A172 (cell line): Measurements from ENCODE around the gene LCE2A. TPM values are rescaled to one million over a fixed set of nuclear protein-coding genes. Genes with fewer than 3 reads are reported as not detected.
"Not testable (repeated sequence)": the region's sequence is repeated elsewhere in the genome, so short reads cannot be mapped to it uniquely, and the experiment has no call there.

Experiments used
- DNase-seq: peaks from one replicate; pipeline ENCODE4 v3.0.0-alpha.2; 2015; ENCODE audit warnings: low spot score
- total RNA-seq: library from RNA; depleted of rRNA; stranded (reverse); fragments of >200 nt; shearing (Covaris generic); gene quantifications from 2 replicates; pipeline ENCODE4 v1.2.3, GENCODE V29; 2014; rRNA removed

Gene LCE2A, protein sequence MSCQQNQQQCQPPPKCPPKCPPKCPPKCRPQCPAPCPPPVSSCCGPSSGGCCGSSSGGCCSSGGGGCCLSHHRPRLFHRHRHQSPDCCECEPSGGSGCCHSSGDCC
- not detected in 2 replicates for total RNA-seq

DNA sequence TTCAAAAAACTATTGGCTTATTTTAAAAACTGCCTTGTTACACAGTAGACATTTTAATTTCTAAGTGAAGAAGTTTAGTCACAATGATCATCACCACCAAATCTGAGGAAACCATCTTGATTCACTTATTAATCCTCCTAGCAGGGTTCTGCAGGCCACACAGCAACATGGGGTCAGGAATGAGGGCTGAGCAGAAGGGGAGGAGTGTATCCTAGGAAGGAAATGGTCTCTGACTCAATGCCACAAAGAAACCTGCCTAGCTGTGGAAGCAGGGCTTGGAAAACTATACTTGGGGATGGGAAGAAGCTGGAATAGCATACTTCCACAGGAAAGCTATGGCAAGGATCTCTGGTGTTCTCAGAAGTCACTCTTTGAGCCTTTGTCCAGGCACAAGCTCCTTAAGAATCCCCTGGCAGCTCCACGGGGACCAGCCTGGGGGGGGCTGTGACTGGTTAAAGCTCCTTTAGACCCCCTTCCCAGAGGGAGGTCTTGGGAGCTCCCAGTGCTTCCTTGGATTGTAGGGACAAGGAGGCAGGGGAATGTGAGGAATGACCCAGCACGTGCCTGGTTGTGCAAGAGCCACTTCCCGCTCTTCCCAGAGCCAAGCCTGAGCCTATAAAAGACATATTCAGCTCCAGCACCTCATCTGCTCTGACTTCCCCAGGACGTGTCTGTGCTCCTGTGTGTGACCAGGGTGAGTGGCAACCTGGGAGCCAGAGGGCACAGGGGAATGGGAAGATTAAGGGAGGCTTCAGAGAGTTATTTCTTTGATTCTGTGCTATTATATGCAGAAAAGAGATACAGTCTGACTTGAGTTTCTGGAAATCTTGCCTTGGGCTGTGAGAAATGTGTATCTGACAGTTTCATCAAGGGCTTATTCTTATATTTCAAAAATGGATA lies at the start of gene LCE2A:
Gene LCE2A (plus strand): TSS at position 645 of the 900 bp plus-strand sequence. CDS start 557 bp downstream, outside the sequence.
- DNase-seq: no peak

DNA sequence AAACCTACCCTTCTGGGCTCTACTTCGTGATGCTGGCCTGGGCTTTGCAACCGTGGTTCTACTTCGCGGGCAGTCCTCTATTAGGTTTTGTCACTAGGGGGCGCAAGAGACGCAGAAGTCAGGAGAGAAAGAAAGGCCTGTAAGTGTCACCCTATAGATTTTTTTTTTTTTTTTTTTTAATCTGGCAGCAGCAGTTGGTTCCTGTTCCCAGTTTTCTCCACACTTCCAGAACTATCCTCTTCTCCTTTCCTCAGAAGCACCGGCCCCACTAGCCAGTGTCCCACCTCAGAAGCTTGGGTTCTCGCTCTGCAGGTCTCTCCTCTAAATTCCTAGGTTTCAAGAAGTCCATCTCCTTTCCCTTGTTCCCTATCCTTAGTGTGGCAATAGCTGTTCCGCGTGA lies 44.0 kb upstream of the LCE2A start:
- peak; percentile 57 for DNase-seq

- DNase-seq: no peak
Observed at GRCh38 chr1:152656459-152656858, 41.7 kb upstream of the LCE2A start.

DNA sequence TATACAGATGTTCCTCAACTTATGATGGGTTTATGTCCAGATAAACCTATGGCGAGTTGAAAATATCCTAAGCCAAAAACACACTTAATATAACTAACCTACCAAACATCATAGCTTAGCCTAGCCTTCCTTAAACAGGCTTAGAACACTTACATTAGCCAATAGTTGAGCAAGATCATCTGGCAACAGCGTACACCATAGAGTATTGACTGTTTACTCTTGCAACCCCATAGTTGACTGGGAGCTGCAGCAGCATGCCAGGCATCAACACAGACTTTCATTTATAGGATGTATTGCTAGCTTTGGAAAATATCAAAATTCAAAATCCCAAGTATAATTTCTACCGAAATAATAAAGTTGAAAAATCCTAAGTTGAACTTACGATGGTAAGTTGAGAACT lies 40.5 kb upstream of the LCE2A start:
- no peak for DNase-seq

GRCh38 chr1:152658649-152659048 lies 39.5 kb upstream of the LCE2A start:
- DNase-seq: no peak

DNA sequence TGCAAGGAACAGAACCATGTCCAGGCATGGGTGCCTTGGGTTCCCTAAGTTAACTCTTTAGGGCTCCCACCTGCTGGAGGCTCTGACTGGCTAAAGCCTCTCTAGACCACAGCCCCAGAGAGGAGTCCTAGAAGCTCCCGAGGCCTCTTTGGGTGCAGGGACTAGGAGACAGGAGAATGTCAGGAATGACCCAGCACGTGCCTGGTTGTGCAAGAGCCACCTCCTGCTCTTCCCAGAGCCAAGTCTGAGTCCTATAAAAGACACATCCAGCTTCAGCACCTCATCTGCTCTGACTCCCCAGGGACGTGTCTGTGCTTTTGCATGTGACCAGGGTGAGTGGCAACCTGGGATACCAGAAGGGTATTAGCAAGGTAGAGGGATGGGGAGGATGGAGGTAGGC lies 35.0 kb upstream of the LCE2A start, which contains the start of gene LCE2D:
Gene LCE2D (plus strand): TSS at position 283 of the 400 bp plus-strand sequence. CDS start 726 bp downstream, outside the sequence.
- DNase-seq: no peak

- not testable (repeated sequence) for DNase-seq
Observed at GRCh38 chr1:152666171-152666570, 32.0 kb upstream of the LCE2A start.

- no peak for DNase-seq
Observed at GRCh38 chr1:152667648-152668047, 30.5 kb upstream of the LCE2A start.

DNA sequence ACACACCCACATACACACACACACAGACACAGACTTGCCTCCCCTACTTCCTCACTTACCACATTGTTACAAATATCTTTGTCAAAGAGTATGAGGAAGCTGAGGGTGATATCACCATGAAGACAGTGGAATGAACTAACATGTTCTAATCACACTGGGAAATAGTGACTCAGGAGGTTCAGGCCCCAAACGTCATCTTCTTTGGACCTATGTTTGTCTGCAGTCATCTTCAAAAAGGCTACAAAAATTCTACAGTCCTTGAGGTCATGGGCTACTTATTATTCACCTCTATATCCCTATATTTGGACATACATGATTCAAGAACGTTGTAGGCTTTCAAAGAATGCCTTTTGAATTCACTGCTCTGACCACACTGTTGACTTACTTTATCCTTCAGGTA lies 25.1 kb upstream of the LCE2A start:
- no peak for DNase-seq

- DNase-seq: not testable (repeated sequence)
Observed at GRCh38 chr1:152674983-152675382, 23.2 kb upstream of the LCE2A start, which contains the start of gene LCE2C. Gene LCE2C, plus strand, starts transcription at chr1:152675279. Its CDS starts 737 bp downstream, at chr1:152676016.

- DNase-seq: no peak
Observed at GRCh38 chr1:152679459-152679858, 18.7 kb upstream of the LCE2A start.

GRCh38 chr1:152681616-152682015 lies 16.5 kb upstream of the LCE2A start:
- DNase-seq: no peak

DNA sequence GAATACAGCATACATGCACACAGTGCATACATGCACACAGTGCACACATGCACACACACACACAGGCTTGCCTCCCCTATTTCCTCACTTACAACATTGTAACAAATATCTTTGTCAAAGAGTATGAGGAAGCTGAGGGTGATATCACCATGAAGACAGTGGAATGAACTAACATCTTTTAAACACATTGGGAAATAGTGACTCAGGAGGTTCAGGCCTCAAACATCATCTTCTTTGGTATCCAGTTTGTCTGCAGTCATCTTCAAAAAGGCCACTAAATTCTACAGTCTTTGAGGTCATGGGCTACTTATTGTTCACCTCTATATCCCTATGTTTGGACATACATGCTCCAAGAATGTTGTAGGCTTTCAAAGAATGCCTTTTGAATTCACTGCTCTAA lies 14.3 kb upstream of the LCE2A start:
- no peak for DNase-seq

GRCh38 chr1:152685823-152686222 lies 12.3 kb upstream of the LCE2A start, which contains the start of gene LCE2B:
Gene LCE2B, plus strand, starts transcription at chr1:152686123. Its CDS starts 721 bp downstream, at chr1:152686844.
- DNase-seq: not testable (repeated sequence)

DNA sequence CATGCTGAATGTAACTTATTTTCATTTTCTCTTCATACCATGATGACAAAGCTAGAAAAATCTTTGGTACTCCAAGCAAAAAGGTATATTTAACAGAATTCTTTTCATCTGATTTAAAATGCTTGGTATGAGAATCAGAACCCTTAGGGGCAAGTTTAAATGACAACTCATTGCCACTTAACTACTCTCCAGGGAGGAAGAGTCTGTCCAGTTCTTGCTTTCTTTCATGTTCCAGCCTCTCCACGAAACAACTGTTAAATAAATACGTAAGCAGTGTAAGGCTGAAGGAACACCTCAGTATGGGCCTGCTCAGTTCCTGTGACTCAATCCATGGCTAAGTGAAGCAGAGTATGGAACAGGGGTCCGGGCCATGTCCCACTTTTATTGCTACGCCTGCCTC lies 1.6 kb downstream of the LCE2A start:
- DNase-seq: no peak

DNA sequence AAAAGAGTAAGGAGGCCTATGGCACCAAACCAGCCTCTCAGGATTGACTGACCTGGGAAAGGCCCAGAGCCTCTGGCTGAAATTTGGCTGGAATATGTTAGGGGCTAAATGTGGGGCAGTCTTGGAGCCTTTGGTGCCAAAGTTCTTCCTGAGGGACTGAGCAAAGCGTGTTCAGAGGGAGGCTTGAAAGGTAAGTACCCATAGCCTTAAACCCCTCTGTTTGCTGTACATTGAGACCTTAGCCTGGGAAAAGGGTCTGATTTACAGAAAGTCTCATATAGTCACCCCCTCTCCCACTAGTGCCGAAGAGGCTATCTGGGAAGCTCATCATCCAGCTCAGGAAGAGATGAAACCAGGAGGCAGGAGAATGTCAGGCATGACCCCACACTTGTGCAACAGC lies 9.7 kb downstream of the LCE2A start, which contains the start of gene LCE4A:
Gene LCE4A (plus strand): TSS at position 301 of the 400 bp plus-strand sequence. CDS start 916 bp downstream, outside the sequence.
- DNase-seq: no peak

- DNase-seq: no peak
Observed at GRCh38 chr1:152718238-152718637, 20.1 kb downstream of the LCE2A start.

- DNase-seq: no peak
Observed at GRCh38 chr1:152725261-152725660, 27.1 kb downstream of the LCE2A start.

- DNase-seq: no peak
Observed at GRCh38 chr1:152728986-152729385, 30.8 kb downstream of the LCE2A start.

DNA sequence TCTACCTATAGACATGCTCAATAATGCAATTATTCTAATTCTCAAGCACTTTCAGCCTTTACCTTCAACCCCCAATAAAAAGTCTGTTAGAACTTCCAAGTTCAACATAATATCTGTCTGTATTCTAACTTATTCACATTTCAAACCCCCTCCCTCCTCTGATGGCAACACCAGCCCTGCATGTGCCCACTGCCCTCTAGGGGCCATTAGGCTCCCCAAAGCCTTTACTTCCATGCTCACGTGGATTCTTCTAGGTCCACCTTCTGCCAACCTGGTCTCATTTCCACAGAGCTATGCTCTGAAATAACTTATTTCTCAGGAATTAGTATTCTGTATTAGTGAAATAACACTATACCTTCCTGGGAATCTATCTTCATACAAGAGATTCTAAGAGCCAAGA lies 37.5 kb downstream of the LCE2A start:
- DNase-seq: no peak

- DNase-seq: no peak
Observed at GRCh38 chr1:152737997-152738396, 39.9 kb downstream of the LCE2A start.

- no peak for DNase-seq
Observed at GRCh38 chr1:152739841-152740240, 41.7 kb downstream of the LCE2A start.

DNA sequence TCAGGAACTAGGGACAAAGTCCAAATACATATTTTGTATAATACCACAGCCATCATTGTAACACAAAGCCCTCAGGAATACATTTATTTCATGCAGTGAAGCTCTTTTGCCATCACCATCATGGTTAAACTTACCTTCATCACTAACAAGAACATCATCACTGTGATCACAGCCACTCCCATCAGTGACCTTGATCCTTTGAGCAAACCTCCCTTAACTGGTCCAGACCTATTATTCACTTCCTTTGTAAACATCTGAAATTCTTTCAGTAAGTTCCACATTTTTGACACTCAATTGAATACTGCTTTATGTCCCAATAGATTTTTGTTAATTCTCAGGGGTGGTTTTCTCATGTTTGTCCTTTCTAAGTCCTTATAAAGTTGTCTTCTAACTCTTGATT lies 43.5 kb downstream of the LCE2A start:
- DNase-seq: no peak
